ENCODE results near the gene CNGB1.

DNA sequence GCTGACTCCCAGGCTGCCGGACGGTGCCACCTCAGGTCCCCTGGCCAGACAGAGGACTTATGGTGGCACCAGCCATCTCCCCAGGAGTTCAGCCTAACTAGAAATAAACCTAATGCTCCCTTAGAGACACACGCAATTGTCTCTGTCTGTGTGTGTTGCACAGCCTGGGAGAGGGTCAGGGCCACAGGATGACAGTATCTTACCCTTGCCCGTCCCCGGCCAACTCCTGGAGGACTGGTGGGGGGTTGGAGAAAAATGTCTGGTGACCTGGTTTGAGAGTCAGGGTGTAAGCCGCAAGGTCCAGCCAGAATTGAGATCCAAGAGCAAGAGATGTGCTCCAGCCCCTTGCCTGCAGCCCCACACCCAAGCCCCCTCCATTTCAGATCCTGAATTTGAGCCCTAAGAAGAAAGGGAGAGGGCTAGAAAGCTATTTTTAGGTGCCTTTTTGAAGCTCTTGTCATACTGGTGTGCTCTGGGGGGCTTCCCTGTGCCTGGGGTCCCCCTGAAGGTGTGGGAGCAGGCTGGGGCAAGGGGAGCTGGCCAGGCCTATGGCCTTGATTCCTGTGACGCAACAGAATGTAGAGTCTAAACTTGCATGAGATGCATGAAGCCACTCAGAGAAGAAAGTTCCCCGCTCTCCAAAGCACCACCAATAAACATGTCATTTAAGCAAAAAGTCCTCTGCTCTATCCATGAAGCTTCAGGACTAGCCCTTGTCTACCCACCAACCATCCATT lies 16.7 kb upstream of the CNGB1 start:
- TF ChIP-seq CTCF (IDR thresholded peaks at IDR 0.05) (no peak), EZH2phosphoT487 (IDR thresholded peaks at IDR 0.05; ENCODE audit: borderline replicate concordance, low read depth) (no peak), TEAD4 (IDR thresholded peaks at IDR 0.05; ENCODE audit: borderline replicate concordance, insufficient read depth) (no peak), EP300 (IDR thresholded peaks at IDR 0.05; ENCODE audit: borderline replicate concordance in 1 of 2, low read depth in 1 of 2, low read length in 1 of 2) (no peak), YY1 (IDR thresholded peaks at IDR 0.05; ENCODE audit: low read depth) (no peak), RAD21 (IDR thresholded peaks at IDR 0.05; ENCODE audit: low read length) (no peak), ELF1 (IDR thresholded peaks at IDR 0.05) (no peak), POLR2AphosphoS5 (IDR thresholded peaks at IDR 0.05; ENCODE audit: low read depth, low read length) (no peak), NRF1 (IDR thresholded peaks at IDR 0.05; ENCODE audit: low read depth, low read length) (no peak)
- TF ChIP-seq, protein P1, sequence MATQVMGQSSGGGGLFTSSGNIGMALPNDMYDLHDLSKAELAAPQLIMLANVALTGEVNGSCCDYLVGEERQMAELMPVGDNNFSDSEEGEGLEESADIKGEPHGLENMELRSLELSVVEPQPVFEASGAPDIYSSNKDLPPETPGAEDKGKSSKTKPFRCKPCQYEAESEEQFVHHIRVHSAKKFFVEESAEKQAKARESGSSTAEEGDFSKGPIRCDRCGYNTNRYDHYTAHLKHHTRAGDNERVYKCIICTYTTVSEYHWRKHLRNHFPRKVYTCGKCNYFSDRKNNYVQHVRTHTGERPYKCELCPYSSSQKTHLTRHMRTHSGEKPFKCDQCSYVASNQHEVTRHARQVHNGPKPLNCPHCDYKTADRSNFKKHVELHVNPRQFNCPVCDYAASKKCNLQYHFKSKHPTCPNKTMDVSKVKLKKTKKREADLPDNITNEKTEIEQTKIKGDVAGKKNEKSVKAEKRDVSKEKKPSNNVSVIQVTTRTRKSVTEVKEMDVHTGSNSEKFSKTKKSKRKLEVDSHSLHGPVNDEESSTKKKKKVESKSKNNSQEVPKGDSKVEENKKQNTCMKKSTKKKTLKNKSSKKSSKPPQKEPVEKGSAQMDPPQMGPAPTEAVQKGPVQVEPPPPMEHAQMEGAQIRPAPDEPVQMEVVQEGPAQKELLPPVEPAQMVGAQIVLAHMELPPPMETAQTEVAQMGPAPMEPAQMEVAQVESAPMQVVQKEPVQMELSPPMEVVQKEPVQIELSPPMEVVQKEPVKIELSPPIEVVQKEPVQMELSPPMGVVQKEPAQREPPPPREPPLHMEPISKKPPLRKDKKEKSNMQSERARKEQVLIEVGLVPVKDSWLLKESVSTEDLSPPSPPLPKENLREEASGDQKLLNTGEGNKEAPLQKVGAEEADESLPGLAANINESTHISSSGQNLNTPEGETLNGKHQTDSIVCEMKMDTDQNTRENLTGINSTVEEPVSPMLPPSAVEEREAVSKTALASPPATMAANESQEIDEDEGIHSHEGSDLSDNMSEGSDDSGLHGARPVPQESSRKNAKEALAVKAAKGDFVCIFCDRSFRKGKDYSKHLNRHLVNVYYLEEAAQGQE (IDR thresholded peaks at IDR 0.05; ENCODE audit: low read depth, low read length), result no peak

Measured in SK-N-SH (cell line).